Fibroblast of lung (primary cell): ENCODE measurements around the gene MRPL38. TPM values are rescaled to one million over a fixed set of nuclear protein-coding genes. Genes with fewer than 3 reads are reported as not detected.

ENCODE experiments used
- DNase-seq, 2 donors: peaks; one replicate each; pipeline versions ENCODE4 v3.0.0 to v3.0.0-alpha.2; 2010; ENCODE audit warnings: low read depth in 2 of 2
- H2AFZ ChIP-seq: 2 replicates; pipeline ENCODE4 v1.5.1; 2012; ENCODE audit warnings: low read length, control low read depth, inconsistent platforms
- H3K27ac ChIP-seq: 2 replicates; pipeline ENCODE4 v1.5.1; 2011; ENCODE audit warnings: low read length, control low read depth; ENCODE audit not compliant: insufficient read depth
- H3K27me3 ChIP-seq: 2 replicates; pipeline ENCODE4 v1.5.1; 2011; ENCODE audit warnings: mild to moderate bottlenecking, low read length; ENCODE audit not compliant: control insufficient read depth, insufficient read depth
- H3K36me3 ChIP-seq: 2 replicates; pipeline ENCODE4 v1.5.1; 2011; ENCODE audit warnings: low read length; ENCODE audit not compliant: control insufficient read depth, insufficient read depth
- H3K4me1 ChIP-seq: 2 replicates; pipeline ENCODE4 v1.5.1; 2011; ENCODE audit warnings: low read length; ENCODE audit not compliant: control insufficient read depth, insufficient read depth; ENCODE audit errors: extremely low read depth
- H3K4me2 ChIP-seq: 2 replicates; pipeline ENCODE4 v1.5.1; 2011; ENCODE audit warnings: low read length, control low read depth; ENCODE audit not compliant: insufficient read depth; ENCODE audit errors: extremely low read depth
- H3K4me3 ChIP-seq, 4 experiments: fragments of 200-600 bp in 1 of 4; sonication (generic) in 1 of 4; replicated peaks in 1 of 4; 2 replicates each; pipeline ENCODE4 v1.5.1; 2011 to 2016; ENCODE audit warnings: low read length in 4 of 4, low read depth in 3 of 4, mild to moderate bottlenecking in 3 of 4, control low read depth in 2 of 4, inconsistent platforms in 1 of 4, mixed read lengths in 1 of 4; ENCODE audit not compliant: insufficient read depth in 1 of 4; ENCODE audit errors: control extremely low read depth in 1 of 4
- H3K79me2 ChIP-seq: 2 replicates; pipeline ENCODE4 v1.5.1; 2012; ENCODE audit warnings: mild to moderate bottlenecking, low read length, inconsistent platforms; ENCODE audit not compliant: control insufficient read depth, insufficient read depth
- H3K9ac ChIP-seq: 2 replicates; pipeline ENCODE4 v1.5.1; 2011; ENCODE audit warnings: mild to moderate bottlenecking, low read length, control low read depth; ENCODE audit not compliant: insufficient read depth
- H3K9me3 ChIP-seq: 2 replicates; pipeline ENCODE4 v1.5.1; 2012; ENCODE audit warnings: low read depth, low read length; ENCODE audit not compliant: control insufficient read depth, insufficient read depth
- H4K20me1 ChIP-seq: 2 replicates; pipeline ENCODE4 v1.5.1; 2011; ENCODE audit warnings: low read length; ENCODE audit not compliant: control insufficient read depth, insufficient read depth; ENCODE audit errors: extremely low read depth
- EZH2 ChIP-seq: IDR thresholded peaks from 2 replicates; pipeline ENCODE4 v1.5.1; 2012; ENCODE audit warnings: low read length, control low read depth, mild to moderate bottlenecking; ENCODE audit errors: missing control alignments
- polyA plus RNA-seq, 2 donors: library from polyadenylated mRNA; depleted of rRNA in 1 of 2; stranded (reverse) in 1 of 2; unstranded in 1 of 2; fragments of >200 nt; gene quantifications; 2 replicates each; pipeline ENCODE4 v1.2.1, GENCODE V29; 2011 to 2012; ENCODE audit warnings: missing spikeins in 1 of 2
- total RNA-seq: library from RNA; depleted of rRNA; stranded (reverse); fragments of >200 nt; gene quantifications from 2 replicates; pipeline ENCODE4 v1.2.1, GENCODE V29; 2014
- TF ChIP-seq, protein P1 (sequence below), 2 donors: IDR thresholded peaks in 1 of 2; conservative IDR thresholded peaks in 1 of 2; 1 replicate in 1 of 2; 2 replicates in 1 of 2; pipeline ENCODE4 v1.5.1; 2011 to 2012; ENCODE audit warnings: low read length in 2 of 2, control low read depth in 1 of 2, inconsistent platforms in 1 of 2, low read depth in 1 of 2, mild to moderate bottlenecking in 1 of 2

MRPL38 gene
- total and polyA plus RNA-seq, 2 donors (not counting 1 experiment from before 2014, with no cell fraction given), result 19.3 to 36.0 TPM

GRCh38 chr17:75891605-75892555 is 12.8 kb downstream of the MRPL38 start:
- no peak overlapping the region for H3K4me2 ChIP-seq
- H3K9ac ChIP-seq, result no peak overlapping the region
- peaks cover 2% of the 10 kb centered on the region for H4K20me1 ChIP-seq
- peaks cover 12% of the 10 kb centered on the region for H3K79me2 ChIP-seq
- TF ChIP-seq EZH2, result no peak
- TF ChIP-seq, protein P1, sequence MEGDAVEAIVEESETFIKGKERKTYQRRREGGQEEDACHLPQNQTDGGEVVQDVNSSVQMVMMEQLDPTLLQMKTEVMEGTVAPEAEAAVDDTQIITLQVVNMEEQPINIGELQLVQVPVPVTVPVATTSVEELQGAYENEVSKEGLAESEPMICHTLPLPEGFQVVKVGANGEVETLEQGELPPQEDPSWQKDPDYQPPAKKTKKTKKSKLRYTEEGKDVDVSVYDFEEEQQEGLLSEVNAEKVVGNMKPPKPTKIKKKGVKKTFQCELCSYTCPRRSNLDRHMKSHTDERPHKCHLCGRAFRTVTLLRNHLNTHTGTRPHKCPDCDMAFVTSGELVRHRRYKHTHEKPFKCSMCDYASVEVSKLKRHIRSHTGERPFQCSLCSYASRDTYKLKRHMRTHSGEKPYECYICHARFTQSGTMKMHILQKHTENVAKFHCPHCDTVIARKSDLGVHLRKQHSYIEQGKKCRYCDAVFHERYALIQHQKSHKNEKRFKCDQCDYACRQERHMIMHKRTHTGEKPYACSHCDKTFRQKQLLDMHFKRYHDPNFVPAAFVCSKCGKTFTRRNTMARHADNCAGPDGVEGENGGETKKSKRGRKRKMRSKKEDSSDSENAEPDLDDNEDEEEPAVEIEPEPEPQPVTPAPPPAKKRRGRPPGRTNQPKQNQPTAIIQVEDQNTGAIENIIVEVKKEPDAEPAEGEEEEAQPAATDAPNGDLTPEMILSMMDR (conservative IDR thresholded peaks at IDR 0.05 in 1 of 2, IDR thresholded peaks at IDR 0.05 in 1 of 2; ENCODE audit: low read depth in 1 of 2, low read length in 2 of 2), result no peak
- H3K27ac ChIP-seq, result no peak overlapping the region
- H3K4me3 ChIP-seq, result no peak overlapping the region
- no peak overlapping the region for H2AFZ ChIP-seq
- no peak for DNase-seq
- no peaks in the 10 kb centered on the region for H3K9me3 ChIP-seq
- H3K36me3 ChIP-seq, result peaks cover 11% of the 10 kb centered on the region
- H3K27me3 ChIP-seq, result no peaks in the 10 kb centered on the region
- peaks cover 7% of the 10 kb centered on the region for H3K4me1 ChIP-seq

GRCh38 chr17:75891022-75891604 is 13.6 kb downstream of the MRPL38 start:
- H4K20me1 ChIP-seq, result peaks cover 2% of the 10 kb centered on the region
- TF ChIP-seq, protein P1 (conservative IDR thresholded peaks at IDR 0.05 in 1 of 2, IDR thresholded peaks at IDR 0.05 in 1 of 2; ENCODE audit: low read depth in 1 of 2, low read length in 2 of 2), result no peak
- no peak for TF ChIP-seq EZH2
- H3K4me2 ChIP-seq, result no peak overlapping the region
- H3K4me1 ChIP-seq, result peaks cover 7% of the 10 kb centered on the region
- no peak overlapping the region for H3K27ac ChIP-seq
- DNase-seq, result no peak
- no peaks in the 10 kb centered on the region for H3K27me3 ChIP-seq
- H2AFZ ChIP-seq, result no peak overlapping the region
- H3K9ac ChIP-seq, result no peak overlapping the region
- H3K9me3 ChIP-seq, result no peaks in the 10 kb centered on the region
- no peak overlapping the region for H3K4me3 ChIP-seq
- peaks cover 12% of the 10 kb centered on the region for H3K79me2 ChIP-seq
- peaks cover 11% of the 10 kb centered on the region for H3K36me3 ChIP-seq

GRCh38 chr17:75889454-75889853 is 15.2 kb downstream of the MRPL38 start:
- no peak overlapping the region for H2AFZ ChIP-seq
- no peak overlapping the region for H3K4me3 ChIP-seq
- H3K9ac ChIP-seq, result no peak overlapping the region
- H3K36me3 ChIP-seq, result peaks cover 9% of the 10 kb centered on the region
- H3K27ac ChIP-seq, result no peak overlapping the region
- peaks cover 2% of the 10 kb centered on the region for H3K79me2 ChIP-seq
- H3K9me3 ChIP-seq, result no peaks in the 10 kb centered on the region
- no peak for TF ChIP-seq EZH2
- TF ChIP-seq, protein P1 (conservative IDR thresholded peaks at IDR 0.05 in 1 of 2, IDR thresholded peaks at IDR 0.05 in 1 of 2; ENCODE audit: low read depth in 1 of 2, low read length in 2 of 2), result no peak
- DNase-seq, result no peak
- H3K27me3 ChIP-seq, result no peaks in the 10 kb centered on the region
- H3K4me1 ChIP-seq, result no peaks in the 10 kb centered on the region
- no peak overlapping the region for H3K4me2 ChIP-seq
- peaks cover 2% of the 10 kb centered on the region for H4K20me1 ChIP-seq
